MCF 10A (cell line): ENCODE measurements around the gene PTGR3. TPM values are rescaled to one million over a fixed set of nuclear protein-coding genes. Genes with fewer than 3 reads are reported as not detected.

Source experiments
- BruUV-seq: library from RNA; stranded (reverse); fragments of 400-500 nt; replicated peaks from 2 replicates; lab custom pipeline; 2021; lab: Mats Ljungman, UMichigan
- CTCF ChIA-PET: fragments of 300-600 bp; sonication (Branson Sonifier 250); formaldehyde crosslinking; extraction: SDS; loops from one replicate; lab custom pipeline; 2021; ENCODE audit warnings: antibody characterized with exemption, inconsistent platforms; lab: Yijun Ruan, JAX
- POLR2A ChIA-PET: fragments of 300-600, 350-650 bp; sonication (Branson Sonifier 250); formaldehyde crosslinking; extraction: SDS; loops from one replicate; lab custom pipeline; 2020; ENCODE audit warnings: antibody characterized with exemption, inconsistent platforms; lab: Yijun Ruan, JAX
- DNase-seq: peaks from one replicate; pipeline ENCODE4 v3.0.0-alpha.2; 2018; ENCODE audit not compliant: unreplicated experiment
- H3K27ac Mint-ChIP-seq: one replicate; pipeline ENCODE4 v1.8.0; 2022; ENCODE audit warnings: mild to moderate bottlenecking, low read depth, mixed read lengths; ENCODE audit not compliant: unreplicated experiment
- H3K27me3 Mint-ChIP-seq: one replicate; pipeline ENCODE4 v1.8.0; 2022; ENCODE audit warnings: mixed read lengths; ENCODE audit not compliant: insufficient read depth, unreplicated experiment
- H3K36me3 Mint-ChIP-seq: one replicate; pipeline ENCODE4 v1.8.0; 2022; ENCODE audit warnings: mild to moderate bottlenecking, moderate library complexity, mixed read lengths; ENCODE audit not compliant: insufficient read depth, unreplicated experiment
- H3K4me1 Mint-ChIP-seq: one replicate; pipeline ENCODE4 v1.8.0; 2022; ENCODE audit warnings: mixed read lengths; ENCODE audit not compliant: insufficient read depth, unreplicated experiment
- H3K4me3 Mint-ChIP-seq: one replicate; pipeline ENCODE4 v1.8.0; 2022; ENCODE audit warnings: mild to moderate bottlenecking, moderate library complexity, mixed read lengths; ENCODE audit not compliant: unreplicated experiment
- H3K9me3 Mint-ChIP-seq: one replicate; pipeline ENCODE4 v1.8.0; 2022; ENCODE audit warnings: mixed read lengths; ENCODE audit not compliant: unreplicated experiment
- intact Hi-C: fragments of 100-400 bp; cut with micrococcal nuclease; formaldehyde crosslinking; loops from 2 replicates; pipeline ENCODE4 v1.14.1; 2022
- total RNA-seq: library from RNA; stranded (reverse); gene quantifications from 2 replicates; pipeline ENCODE4 v1.2.3, GENCODE V29; 2022
- TF ChIP-seq, protein P1 (sequence below): fragments of 200-600 bp; IDR thresholded peaks from one replicate; pipeline ENCODE4 v1.8.0; 2022; ENCODE audit warnings: antibody characterized with exemption, mild to moderate bottlenecking; ENCODE audit not compliant: unreplicated experiment

PTGR3 gene
- total RNA-seq, 1 experiment from 2014 or later: 20.6 TPM

DNA sequence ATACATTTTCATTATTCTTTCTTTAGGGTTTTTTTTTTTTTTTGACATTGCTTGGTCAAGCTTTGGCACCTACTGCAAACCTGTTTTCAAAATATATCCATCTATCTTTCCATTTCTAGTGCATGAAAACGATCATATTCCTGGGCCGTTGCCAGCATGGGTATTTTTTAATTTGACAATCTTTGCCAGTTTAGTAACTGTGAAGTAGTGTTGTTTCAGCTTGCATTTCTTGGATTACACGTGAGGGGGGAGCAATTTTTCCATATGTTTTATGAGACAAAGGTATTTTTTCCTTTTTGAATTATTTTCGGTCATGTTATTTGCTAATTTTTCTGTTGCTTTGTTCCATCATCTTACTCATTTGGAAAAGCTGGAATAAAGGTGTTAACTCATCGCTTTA lies 42.5 kb upstream of the PTGR3 start:
- ChIA-PET POLR2A (interaction anchor here (0.7 to 1.1 kb wide), 3 partner anchors 38 to 130 kb away, joined by 3 read pairs; partner anchors contain the start of gene TSHZ1), CTCF (interaction anchor here (0.6 to 1.3 kb wide), 3 partner anchors 21 to 1555 kb away, joined by 3 to 8 read pairs (median 4); no protein-coding TSS in a partner anchor)
- BruUV-seq: no TSS peak

DNA sequence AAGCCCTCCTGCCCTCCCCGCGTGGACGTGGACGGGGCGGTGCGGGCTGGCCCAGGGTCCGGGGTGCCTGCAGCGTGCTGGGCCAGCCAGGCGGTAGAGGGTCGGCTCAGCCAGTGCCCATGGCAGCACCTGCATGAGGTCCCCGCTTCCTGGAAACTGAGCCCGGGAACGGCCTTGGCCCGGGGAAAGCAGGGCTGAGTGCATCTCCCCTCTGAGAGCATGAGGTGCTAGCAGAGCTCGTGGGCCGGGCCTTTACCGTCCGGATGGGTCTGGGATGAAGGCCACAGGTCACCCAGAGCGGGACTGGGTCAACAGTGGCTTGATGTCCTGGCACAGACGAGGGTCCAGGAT lies 41.5 kb upstream of the PTGR3 start:
- Mint-ChIP-seq H3K36me3 (no peaks in the 10 kb centered on the region), H3K27me3 (no peaks in the 10 kb centered on the region), H3K4me1 (peaks cover 36% of the 10 kb centered on the region), H3K9me3 (no peaks in the 10 kb centered on the region), H3K27ac (peak overlapping the region; percentile 71), H3K4me3 (no peak overlapping the region)
- ChIA-PET CTCF (no interaction called here), POLR2A (interaction anchor here (1.1 kb wide), 1 partner anchor 40 kb away, joined by 3 read pairs; the partner anchor contains the start of gene TSHZ1)
- TF ChIP-seq, protein P1, sequence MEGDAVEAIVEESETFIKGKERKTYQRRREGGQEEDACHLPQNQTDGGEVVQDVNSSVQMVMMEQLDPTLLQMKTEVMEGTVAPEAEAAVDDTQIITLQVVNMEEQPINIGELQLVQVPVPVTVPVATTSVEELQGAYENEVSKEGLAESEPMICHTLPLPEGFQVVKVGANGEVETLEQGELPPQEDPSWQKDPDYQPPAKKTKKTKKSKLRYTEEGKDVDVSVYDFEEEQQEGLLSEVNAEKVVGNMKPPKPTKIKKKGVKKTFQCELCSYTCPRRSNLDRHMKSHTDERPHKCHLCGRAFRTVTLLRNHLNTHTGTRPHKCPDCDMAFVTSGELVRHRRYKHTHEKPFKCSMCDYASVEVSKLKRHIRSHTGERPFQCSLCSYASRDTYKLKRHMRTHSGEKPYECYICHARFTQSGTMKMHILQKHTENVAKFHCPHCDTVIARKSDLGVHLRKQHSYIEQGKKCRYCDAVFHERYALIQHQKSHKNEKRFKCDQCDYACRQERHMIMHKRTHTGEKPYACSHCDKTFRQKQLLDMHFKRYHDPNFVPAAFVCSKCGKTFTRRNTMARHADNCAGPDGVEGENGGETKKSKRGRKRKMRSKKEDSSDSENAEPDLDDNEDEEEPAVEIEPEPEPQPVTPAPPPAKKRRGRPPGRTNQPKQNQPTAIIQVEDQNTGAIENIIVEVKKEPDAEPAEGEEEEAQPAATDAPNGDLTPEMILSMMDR: no peak
- intact Hi-C loops: no loop called here
- BruUV-seq: no TSS peak
- DNase-seq: no peak

More for the DNA sequence above, 42.5 kb upstream of the PTGR3 start:
- Mint-ChIP-seq H3K9me3 (no peaks in the 10 kb centered on the region), H3K36me3 (no peaks in the 10 kb centered on the region), H3K27me3 (no peaks in the 10 kb centered on the region), H3K4me3 (no peak overlapping the region), H3K4me1 (peaks cover 29% of the 10 kb centered on the region), H3K27ac (no peak overlapping the region)
- DNase-seq: no peak
- TF ChIP-seq, protein P1: no peak
- intact Hi-C loops: no loop called here

DNA sequence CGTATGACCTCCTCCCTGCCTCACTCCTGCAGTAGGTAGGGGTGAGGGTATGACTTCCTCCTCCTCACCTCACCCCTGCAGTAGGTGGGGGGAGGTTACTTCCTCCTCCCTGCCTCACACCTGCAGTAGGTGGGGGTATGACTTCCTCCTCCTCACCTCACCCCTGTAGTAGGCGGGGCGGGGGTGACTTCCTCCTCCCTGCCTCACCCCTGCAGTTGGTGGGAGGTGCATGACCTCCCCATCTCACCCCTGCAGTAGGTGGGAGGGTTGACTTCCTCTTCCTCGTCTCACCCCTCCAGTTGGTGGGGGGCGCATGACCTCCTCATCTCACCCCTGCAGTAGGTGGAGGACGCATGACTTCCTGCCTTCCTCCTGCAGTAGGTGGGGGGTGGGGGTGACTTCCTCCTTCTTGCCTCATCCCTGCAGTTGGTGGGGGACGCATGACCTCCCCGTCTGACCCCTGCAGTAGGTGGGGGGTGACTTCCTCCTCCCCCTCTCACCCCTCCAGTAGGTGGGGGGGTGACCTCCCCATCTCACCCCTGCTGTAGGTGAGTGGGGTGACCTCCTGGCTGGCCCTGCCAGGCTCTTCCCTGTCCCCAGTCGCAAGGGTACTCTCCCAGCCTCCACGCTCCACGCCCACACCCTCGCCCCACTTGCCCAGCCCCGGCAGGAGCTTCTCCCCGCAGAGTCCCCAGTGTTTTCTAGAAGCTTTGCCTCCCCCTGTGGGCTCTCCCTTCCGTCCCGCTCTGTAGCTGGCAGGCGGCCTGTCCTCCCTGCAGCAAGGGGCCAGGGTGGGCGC lies 40.9 kb upstream of the PTGR3 start:
- ChIA-PET POLR2A (no interaction called here), CTCF (no interaction called here)
- DNase-seq: no peak
- TF ChIP-seq, protein P1: no peak
- intact Hi-C loops: loop anchor here (5.0 kb wide), 2 partner anchors 38 to 227 kb away; partner anchors contain the start of gene TSHZ1
- Mint-ChIP-seq H3K27me3 (no peaks in the 10 kb centered on the region), H3K9me3 (no peaks in the 10 kb centered on the region), H3K4me3 (no peak overlapping the region), H3K4me1 (peaks cover 39% of the 10 kb centered on the region), H3K36me3 (no peaks in the 10 kb centered on the region), H3K27ac (peak overlapping the region; percentile 71)
- no TSS peak for BruUV-seq

DNA sequence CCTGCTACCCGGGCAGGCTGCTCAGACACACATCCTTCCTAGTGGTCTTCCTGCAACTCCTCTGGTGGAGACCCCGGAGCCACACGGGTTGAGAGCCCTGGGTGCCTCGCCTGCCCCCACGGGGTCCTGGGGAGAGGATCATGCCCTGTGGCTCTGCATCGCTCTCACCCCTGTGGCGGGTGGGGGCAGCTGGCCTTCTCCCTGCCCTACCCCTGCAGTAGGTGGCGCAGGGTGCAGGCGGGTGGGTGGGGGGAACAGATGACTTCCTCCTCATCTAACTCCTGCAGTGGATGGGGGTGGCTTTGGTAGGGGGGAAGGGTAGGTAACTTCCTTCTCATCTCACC lies 40.2 kb upstream of the PTGR3 start:
- intact Hi-C loops: loop anchor here (5.0 kb wide), 2 partner anchors 37 to 228 kb away; partner anchors contain the start of gene TSHZ1
- no peak overlapping the region for H3K4me3 Mint-ChIP-seq
- peaks cover 42% of the 10 kb centered on the region for H3K4me1 Mint-ChIP-seq
- no peaks in the 10 kb centered on the region for H3K27me3 Mint-ChIP-seq
- H3K9me3 Mint-ChIP-seq: no peaks in the 10 kb centered on the region
- peak overlapping the region; percentile 95 for H3K27ac Mint-ChIP-seq
- TF ChIP-seq, protein P1: no peak
- H3K36me3 Mint-ChIP-seq: no peaks in the 10 kb centered on the region
- no peak for DNase-seq
- no TSS peak for BruUV-seq
- POLR2A ChIA-PET: interaction anchor here (1.2 to 2.1 kb wide), 3 partner anchors 36 to 296 kb away, joined by 3 to 24 read pairs (median 11); partner anchors contain the start of genes PTGR3 and TSHZ1
- CTCF ChIA-PET: no interaction called here
